GM18511 (cell line): ENCODE measurements around the gene DLGAP1.
"Not testable (repeated sequence)": the region's sequence is repeated elsewhere in the genome, so short reads cannot be mapped to it uniquely, and the experiment has no call there.

Source experiments
- ATAC-seq: cut with Tn5 transposase; IDR thresholded peaks from one replicate; pipeline ENCODE4 v1.9.1; 2021; ENCODE audit warnings: mild to moderate bottlenecking, moderate library complexity; ENCODE audit not compliant: unreplicated experiment

The DLGAP1 gene

GRCh38 chr18:4455113-4455811 lies at the start of gene DLGAP1:
DLGAP1 (minus strand) TSS chr18:4455307.
- ATAC-seq = peak; percentile 75

GRCh38 chr18:4494703-4495284 lies 39.7 kb upstream of the DLGAP1 start:
- not testable (repeated sequence) for ATAC-seq

GRCh38 chr18:4468511-4468910 lies 13.4 kb upstream of the DLGAP1 start:
- no peak for ATAC-seq

- peak; percentile 35 for ATAC-seq
Measured at GRCh38 chr18:4454537-4455112, 482 bp downstream of the DLGAP1 start.

- no peak for ATAC-seq
Measured at GRCh38 chr18:4453874-4454536, 1.1 kb downstream of the DLGAP1 start.

GRCh38 chr18:4453567-4453873 lies 1.6 kb downstream of the DLGAP1 start:
- ATAC-seq = no peak

- ATAC-seq = no peak
Measured at GRCh38 chr18:4450065-4450658, 4.9 kb downstream of the DLGAP1 start.

GRCh38 chr18:4445902-4446301 lies 9.2 kb downstream of the DLGAP1 start:
- ATAC-seq = no peak

GRCh38 chr18:4444306-4444705 lies 10.8 kb downstream of the DLGAP1 start:
- no peak for ATAC-seq

- ATAC-seq = no peak
Measured at GRCh38 chr18:4441098-4441497, 14.0 kb downstream of the DLGAP1 start.

- ATAC-seq = no peak
Measured at GRCh38 chr18:4438938-4439337, 16.2 kb downstream of the DLGAP1 start.

- ATAC-seq = no peak
Measured at GRCh38 chr18:4433717-4434116, 21.4 kb downstream of the DLGAP1 start.

GRCh38 chr18:4430836-4431235 lies 24.3 kb downstream of the DLGAP1 start:
- no peak for ATAC-seq

- no peak for ATAC-seq
Measured at GRCh38 chr18:4417714-4418113, 37.4 kb downstream of the DLGAP1 start.

GRCh38 chr18:4416976-4417375 lies 38.1 kb downstream of the DLGAP1 start:
- ATAC-seq = no peak

- no peak for ATAC-seq
Measured at GRCh38 chr18:4412286-4412685, 42.8 kb downstream of the DLGAP1 start.

- no peak for ATAC-seq
Measured at GRCh38 chr18:4406856-4407255, 48.3 kb downstream of the DLGAP1 start.

- ATAC-seq = no peak
Measured at GRCh38 chr18:4405965-4406364, 49.1 kb downstream of the DLGAP1 start.

- ATAC-seq = no peak
Measured at GRCh38 chr18:4403836-4404235, 51.3 kb downstream of the DLGAP1 start.

- ATAC-seq = peak; percentile 66
Measured at GRCh38 chr18:4400911-4401310, 54.2 kb downstream of the DLGAP1 start.

GRCh38 chr18:4399929-4400328 lies 55.2 kb downstream of the DLGAP1 start:
- ATAC-seq = no peak

- no peak for ATAC-seq
Measured at GRCh38 chr18:4394700-4395099, 60.4 kb downstream of the DLGAP1 start.
